Pulmonary artery endothelial cell (primary cell): ENCODE results near the gene AKIRIN2. TPM values are rescaled to one million over a fixed set of nuclear protein-coding genes. Genes with fewer than 3 reads are reported as not detected.

Source experiments
- DNase-seq: peaks from one replicate; pipeline ENCODE4 v3.0.0-alpha.2; 2011; ENCODE audit warnings: low read depth, low spot score
- total RNA-seq: library from RNA; depleted of rRNA; stranded (reverse); fragments of >200 nt; gene quantifications from 2 replicates; pipeline ENCODE4 v1.2.3, GENCODE V29; 2014

The AKIRIN2 gene
- total RNA-seq, 1 donor from 2014 or later, result 18.5 TPM

DNA sequence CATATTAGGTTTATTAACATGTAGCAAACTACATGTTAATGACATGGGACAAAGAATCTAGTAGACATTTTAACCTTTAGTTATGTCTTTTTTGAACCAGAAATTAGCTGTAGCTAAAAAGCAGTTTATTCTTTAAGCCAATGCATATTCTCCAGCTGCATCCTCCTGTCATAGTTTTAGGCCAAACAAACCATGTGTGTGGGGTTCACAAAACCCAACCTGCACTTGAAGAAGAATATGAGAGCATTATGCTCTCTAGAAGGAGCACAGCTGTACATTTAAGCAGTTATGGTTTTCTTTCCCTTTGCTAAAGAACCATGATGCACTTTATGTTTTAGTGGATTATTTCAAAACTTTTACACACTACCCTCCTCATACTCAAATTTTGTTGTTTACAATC lies 46.2 kb downstream of the AKIRIN2 start:
- no peak for DNase-seq

- no peak for DNase-seq
These were observed 47.1 kb downstream of the AKIRIN2 start for GRCh38 chr6:87654875-87655454.

- DNase-seq, result no peak
These were observed 47.9 kb downstream of the AKIRIN2 start for GRCh38 chr6:87654122-87654521.

GRCh38 chr6:87653074-87653962 lies 48.7 kb downstream of the AKIRIN2 start:
- no peak for DNase-seq

DNA sequence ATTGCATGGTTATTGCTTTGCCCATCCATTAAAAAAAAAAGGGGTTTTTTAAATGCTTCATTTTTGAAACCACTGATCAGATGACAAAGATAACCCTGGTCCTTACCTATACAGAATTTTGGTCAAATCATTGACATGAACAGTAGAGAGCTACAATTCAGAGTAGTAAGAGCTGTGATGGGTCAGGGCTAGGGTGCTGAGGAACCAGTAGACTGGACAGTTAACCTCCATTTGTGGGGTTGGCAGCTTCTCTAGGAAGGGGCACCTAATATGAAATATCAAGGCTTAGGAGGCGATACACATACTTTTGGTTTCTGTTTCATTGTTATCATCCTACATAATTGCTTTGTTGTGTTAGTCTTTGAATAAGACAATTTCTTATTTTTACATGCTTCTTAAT lies 57.0 kb downstream of the AKIRIN2 start:
- no peak for DNase-seq

- no peak for DNase-seq
These were observed 60.9 kb downstream of the AKIRIN2 start for GRCh38 chr6:87641065-87641692.

- DNase-seq, result no peak
These were observed 62.7 kb downstream of the AKIRIN2 start for GRCh38 chr6:87639373-87639772.

DNA sequence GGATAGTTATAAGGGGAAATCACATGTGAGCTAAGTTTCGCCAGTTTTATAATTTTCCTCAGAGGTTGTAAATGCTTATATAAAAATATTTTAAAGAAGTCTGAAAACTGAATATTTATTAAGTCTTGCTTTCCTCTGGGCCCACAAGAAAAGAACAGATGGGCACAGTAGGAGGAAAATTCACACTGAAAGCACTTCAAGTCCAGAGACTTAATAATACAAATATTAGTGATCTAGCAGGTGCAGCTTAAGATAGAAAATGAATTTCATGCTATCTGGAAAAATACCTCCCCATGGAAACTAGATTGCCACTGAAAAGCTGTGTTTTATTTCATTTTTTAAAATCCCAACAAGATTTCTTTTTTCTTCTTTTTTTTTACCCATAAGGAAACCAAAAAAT lies 64.9 kb downstream of the AKIRIN2 start:
- DNase-seq, result no peak

DNA sequence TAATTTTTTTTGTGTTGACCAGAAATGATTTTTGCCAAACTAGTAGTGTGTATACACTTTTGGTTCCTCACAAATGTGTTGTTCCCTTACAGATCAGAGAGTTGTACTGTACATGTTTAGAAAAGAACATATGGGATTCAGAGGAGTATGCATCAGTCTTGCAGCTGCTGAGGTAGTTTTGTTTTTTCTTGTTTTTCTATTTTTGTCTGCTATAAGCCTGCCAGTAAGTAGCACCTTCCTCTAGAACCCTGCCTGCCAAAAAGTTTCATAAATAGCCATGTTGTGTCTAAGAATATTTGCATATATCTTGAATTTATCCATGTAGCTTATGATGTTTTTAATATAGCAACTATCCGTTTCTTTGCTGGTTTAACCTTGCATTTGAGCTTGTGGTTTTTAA lies 65.7 kb downstream of the AKIRIN2 start:
- no peak for DNase-seq

GRCh38 chr6:87633851-87634250 lies 68.2 kb downstream of the AKIRIN2 start:
- DNase-seq, result no peak

DNA sequence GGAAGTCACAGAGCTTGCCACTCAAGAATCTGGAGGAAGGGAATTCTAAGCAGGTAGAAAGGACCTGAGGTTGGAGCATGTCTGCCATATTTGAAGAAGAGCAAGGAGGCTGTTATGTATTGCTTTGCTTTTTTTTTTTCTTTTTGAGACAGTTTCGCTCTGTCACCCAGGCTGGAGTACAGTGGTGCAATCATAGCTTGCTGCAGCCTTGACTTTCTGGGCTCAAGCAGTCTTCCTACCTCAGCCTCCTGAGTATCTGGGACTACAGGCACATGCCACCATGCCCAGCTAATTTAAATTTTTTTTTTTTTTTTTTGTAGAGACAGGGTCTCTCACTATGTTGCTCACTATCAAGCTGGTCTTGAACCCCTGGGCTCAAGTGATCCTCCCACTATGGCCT lies 71.3 kb downstream of the AKIRIN2 start:
- DNase-seq, result no peak

DNA sequence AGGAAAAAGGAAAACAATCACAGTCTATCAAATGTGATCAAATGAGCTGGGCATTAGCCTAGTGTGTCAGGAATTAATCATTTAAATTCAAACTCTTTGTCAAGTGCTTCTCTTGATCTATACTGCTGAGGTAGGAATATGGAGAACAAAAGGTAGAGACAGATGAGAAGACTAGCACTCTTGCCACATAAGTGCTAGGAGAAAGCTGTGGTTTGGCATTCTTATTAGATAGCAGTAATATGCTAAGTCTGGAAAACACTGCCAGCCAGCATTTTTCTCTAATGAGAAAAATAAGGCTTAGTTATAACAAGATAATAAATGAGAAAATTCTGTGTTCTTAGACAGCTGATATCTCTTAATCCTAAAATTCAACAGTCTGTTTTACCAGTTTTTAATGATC lies 73.2 kb downstream of the AKIRIN2 start:
- no peak for DNase-seq

- no peak for DNase-seq
These were observed 73.6 kb downstream of the AKIRIN2 start for GRCh38 chr6:87628424-87628823.

Other genes starting within 250 kb of the AKIRIN2 start
- gene SLC35A1, start 229.3 kb downstream of the AKIRIN2 start, total RNA-seq, result 13.9 and 24.9 TPM in 2 replicates
- gene RARS2, start 112.2 kb downstream of the AKIRIN2 start, total RNA-seq, result 28.3 and 34.0 TPM in 2 replicates
- 13.3 and 19.8 TPM in 2 replicates for gene ORC3, start 112.1 kb downstream of the AKIRIN2 start, total RNA-seq